Activated CD8-positive, alpha-beta memory T cell treated with anti-CD3 and anti-CD28 coated beads, Interleukin-2, amount 50 U/mL, for 1 hour (primary cell): ENCODE results near the gene ZNF608.

Experiments
- DNase-seq: peaks from one replicate; pipeline ENCODE4 v3.0.0-alpha.2; 2020; ENCODE audit errors: extremely low read depth

Gene ZNF608

GRCh38 chr5:124745928-124746915 is at the start of gene ZNF608:
Gene ZNF608 (minus strand): TSS chr5:124746639. CDS start chr5:124744989, 1,650 bp downstream.
- DNase-seq, result no peak

- DNase-seq, result no peak
These were observed 49.4 kb upstream of the ZNF608 start for GRCh38 chr5:124795829-124796228.

DNA sequence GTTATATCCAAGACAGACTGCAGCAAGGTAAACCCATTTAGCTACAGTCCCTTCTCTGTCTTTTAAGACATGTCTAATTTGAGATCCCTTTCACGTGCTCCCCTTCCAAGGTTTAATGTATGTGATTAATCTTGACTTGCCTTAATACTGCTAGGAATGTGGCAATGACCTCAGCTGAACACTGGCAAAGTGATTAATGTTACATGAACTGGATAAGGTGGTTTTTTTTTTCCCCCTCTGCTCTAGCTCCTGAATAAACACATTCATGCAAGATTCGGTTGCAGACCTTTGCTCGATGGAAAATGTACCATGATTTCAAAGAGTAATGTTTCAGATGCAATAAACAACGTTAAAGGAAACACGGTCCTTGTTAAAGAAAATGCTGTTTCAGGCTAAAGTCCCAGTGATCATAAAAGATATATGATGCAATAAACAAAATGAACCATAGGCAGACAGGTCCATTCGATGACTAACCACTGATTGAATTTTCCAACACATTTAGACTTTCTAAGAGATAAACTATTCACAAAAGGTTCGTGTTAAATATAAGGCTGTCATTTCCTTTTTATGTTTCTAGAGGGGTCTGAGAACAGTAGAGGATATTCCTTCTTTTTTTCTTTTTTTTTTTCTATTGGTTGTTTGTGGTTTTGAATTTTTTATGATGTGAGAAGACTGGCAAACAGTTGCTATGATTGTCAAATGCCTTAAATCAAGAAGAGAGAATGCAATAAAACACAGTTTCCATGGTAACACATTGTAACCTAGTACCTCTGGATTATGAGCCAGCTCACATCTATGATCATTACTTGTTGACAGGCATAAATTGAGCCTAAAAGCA is 44.7 kb upstream of the ZNF608 start:
- no peak for DNase-seq

- no peak for DNase-seq
These were observed 44.0 kb upstream of the ZNF608 start for GRCh38 chr5:124790301-124790894.

DNA sequence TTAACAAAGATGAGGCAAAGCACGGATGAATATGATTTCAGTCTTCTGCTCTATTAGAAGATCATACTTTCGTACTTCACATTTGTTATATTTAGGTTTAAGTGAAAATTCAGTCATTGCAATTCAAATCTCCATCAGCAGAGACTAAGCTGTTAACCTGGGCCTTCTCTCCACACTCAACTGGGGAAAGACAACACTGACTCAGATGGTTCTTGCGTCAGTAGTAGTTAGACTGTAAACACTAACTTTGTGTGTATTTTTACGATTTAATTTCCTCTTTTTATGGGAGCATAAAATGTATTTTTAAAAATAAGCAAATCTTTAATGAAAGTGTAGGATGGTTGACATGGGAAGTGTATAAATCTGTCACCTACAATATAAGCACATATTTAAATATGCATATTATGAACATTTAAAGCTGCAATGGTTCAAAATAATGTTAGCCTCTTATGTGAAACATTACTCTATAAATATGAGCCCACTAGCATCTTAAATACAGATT is 42.7 kb upstream of the ZNF608 start:
- no peak for DNase-seq

GRCh38 chr5:124783794-124784193 is 37.4 kb upstream of the ZNF608 start:
- no peak for DNase-seq

DNA sequence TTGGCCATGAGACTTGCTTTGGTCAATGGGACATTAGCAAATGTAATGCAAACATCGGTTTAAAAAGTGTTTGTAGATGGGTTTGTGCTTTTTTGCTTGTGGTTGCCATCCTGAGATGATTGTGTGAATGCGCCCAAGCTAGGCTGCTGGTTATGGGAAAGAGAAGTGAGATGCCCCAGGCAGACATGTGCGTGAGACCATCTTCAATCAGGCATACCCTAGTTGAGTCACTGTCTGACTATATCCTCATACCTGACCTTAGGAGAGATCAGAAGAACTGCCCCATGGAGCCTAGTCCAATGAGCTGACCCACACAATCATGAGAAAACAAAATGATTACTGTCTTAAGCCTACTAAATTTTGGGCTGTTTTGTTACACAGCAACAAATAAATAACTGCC is 36.8 kb upstream of the ZNF608 start:
- DNase-seq, result no peak

- DNase-seq, result no peak
These were observed 35.8 kb upstream of the ZNF608 start for GRCh38 chr5:124782262-124782661.

GRCh38 chr5:124780011-124780410 is 33.6 kb upstream of the ZNF608 start:
- no peak for DNase-seq

DNA sequence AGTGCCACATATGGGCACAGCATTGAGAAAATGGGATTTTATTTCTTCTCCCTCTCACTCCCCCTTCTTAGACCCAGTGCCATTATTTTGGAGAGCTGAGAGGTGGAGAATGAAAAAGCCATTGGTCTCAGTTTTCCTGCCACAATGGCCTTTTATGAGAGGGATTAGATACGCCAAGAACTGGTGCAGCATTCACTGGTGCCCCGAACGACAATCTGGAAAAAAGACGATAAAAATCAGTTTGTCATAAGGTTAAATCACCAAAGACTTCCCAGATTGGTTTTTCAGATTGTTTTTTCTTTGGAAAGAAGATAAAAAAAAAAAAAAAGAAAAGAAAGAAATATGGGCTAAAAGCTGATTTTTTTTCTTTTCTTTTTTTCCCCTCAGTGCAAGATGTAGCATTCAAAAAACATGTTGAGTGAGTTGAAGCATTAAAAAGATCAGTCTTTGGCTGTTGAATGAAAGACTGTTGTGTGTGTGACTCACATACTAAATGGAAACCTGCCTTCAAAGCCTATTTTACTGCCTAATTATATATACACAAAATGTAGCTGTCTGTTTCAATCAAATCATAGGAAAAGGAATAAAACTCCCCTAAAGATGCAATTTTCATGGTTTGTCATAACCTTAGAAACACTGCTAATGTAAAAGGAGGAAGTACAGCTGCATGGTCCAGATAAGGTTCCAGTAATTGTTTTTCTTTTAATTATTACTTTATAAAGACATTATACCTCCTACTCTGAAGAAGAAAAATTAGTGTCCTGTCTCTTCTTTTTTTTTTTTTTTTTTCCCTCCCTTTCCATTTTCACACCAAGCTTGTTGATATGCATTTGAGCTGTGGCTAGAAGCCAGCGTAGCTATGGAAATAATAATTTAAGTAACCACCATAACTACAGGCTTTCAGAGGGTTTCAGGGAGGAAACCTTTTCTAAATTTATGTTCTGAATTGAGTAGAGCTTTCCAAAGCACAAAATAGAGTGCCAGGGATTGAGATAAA is 27.2 kb upstream of the ZNF608 start:
- no peak for DNase-seq

DNA sequence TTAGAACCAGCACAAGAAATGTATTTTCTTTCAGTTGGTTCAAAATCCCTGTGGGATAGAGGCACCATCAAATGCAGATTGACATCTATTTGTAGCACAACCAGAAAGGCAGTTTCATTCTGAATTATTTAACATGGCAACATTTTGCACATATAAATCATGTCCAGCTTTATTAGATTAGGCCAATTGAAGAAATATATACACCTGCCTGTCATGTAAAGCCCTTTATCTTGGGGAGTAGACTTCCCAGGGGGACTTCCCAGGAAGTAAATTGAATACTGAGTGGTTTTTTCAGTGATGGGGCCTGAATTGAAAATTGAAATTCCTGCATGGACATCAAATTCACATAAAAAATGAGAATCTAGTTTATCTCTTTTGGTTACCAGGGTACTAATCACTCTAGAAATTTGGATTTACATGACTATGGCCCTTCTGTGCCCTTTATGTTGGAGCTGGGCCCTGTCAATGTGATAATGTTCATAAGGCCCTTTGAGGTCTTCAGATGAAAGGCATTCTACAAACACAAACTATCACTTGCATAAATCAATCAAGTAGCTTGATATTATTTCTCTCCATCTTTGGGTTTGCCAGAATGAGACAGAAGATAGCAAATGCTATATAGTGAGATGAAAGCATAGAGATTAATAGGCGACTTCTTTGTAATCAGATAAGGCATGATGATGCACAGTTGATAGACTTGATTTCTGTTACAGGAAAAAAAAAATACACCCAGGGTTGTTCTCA is 26.2 kb upstream of the ZNF608 start:
- DNase-seq, result no peak

DNA sequence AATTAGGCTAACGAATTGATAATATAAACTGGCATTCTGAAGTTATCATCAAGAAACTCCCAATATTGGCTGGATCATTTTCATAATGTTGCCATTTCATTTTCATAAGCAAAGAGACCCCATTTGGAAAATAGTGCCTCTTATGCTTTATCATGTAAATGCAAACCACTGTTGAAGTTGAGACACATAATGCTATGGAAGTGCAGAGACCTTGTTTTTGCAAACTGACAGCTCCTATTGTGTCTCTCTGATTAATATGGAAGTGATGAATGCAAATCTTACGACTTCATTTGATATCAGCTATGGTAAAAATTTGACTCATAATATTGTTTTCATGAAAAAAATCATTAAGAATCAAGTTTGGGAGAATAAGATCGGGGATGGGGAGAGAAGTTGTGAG is 25.3 kb upstream of the ZNF608 start:
- DNase-seq, result no peak

DNA sequence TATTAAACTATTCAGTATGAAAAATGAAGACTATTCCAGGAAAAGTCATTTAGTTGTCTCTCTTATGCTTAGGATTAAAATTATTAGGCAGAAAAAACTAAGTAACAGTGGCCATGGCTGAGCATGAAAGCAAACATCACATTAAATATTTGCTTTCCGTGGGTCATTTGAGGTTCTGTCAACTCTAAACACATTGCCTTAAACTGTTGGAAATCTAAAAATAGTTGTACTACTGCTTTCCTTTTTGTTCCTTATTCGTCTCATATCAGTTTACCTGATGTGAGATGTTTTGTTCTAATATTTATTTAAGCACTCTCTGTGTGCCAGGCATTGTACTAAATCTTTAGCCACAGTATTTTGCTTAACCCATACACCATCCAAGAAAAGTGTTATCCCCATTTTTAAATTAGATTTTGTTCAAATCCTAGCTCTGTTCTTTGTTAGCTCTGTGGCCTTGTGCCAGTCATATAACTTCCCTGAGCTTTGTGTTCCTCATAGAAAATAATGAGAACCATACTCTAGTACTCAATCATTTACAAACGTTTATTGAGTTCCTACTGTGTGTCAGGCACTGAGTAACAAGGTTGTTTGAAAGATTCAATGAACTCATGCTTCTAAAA is 18.7 kb upstream of the ZNF608 start:
- no peak for DNase-seq

- DNase-seq, result no peak
These were observed 18.1 kb upstream of the ZNF608 start for GRCh38 chr5:124764585-124764984.

DNA sequence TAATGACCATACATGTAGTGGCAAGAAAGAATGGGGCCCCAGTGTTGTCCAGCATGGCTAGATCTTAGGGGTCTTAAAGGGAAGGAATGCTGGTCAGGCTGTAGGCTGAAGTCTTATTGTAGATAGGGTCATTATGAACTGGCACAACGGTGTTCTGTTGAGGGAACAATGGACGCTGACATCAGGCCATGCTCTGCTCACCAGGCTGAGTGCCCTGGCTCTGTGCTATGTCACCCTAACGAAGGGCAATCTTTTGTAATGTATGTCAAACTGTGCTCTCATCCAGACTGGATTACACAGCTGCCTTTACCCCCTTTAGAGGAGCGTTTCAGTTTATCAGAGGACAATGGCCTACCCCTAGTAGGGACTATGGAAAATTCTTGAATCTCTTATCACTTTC is 14.6 kb upstream of the ZNF608 start:
- DNase-seq, result no peak

GRCh38 chr5:124760608-124761007 is 14.2 kb upstream of the ZNF608 start:
- DNase-seq, result no peak

DNA sequence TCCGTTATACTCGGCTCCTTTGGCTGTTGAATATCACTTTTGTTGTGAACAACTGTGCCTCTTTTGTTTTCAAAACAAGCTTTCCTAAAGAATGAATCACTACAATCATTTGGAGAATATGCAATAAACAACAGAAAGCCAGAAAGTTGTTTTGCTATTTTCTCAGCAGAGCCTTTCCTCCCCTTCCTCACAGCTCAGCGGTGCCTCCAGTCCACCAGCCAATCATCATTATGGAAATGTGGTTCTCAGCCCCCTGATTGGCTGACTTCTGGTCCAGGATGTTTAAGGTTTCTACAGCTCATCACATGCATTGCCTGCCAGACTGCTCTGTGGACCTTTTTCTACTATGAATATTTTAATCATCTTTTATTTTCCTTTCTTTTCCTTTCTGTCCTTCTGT is 9.1 kb upstream of the ZNF608 start:
- no peak for DNase-seq

GRCh38 chr5:124755041-124755440 is 8.6 kb upstream of the ZNF608 start:
- DNase-seq, result no peak

- DNase-seq, result no peak
These were observed 7.9 kb upstream of the ZNF608 start for GRCh38 chr5:124754206-124754927.
